IgD-negative memory B cell (primary cell): ENCODE data around the gene MAPK8IP1. TPM values are rescaled to one million over a fixed set of nuclear protein-coding genes. Genes with fewer than 3 reads are reported as not detected.
A peak's percentile ranks its signal among the peaks of the same experiment; 100 is the strongest.

ENCODE experiments used
- H3K27ac Mint-ChIP-seq, 3 donors: one replicate each; pipeline ENCODE4 v1.8.0; 2020 to 2022; ENCODE audit warnings: mild to moderate bottlenecking in 3 of 3, mixed read lengths in 3 of 3, moderate library complexity in 1 of 3
- H3K27me3 Mint-ChIP-seq: one replicate; pipeline ENCODE4 v1.8.0; 2021; ENCODE audit warnings: mixed read lengths
- H3K36me3 Mint-ChIP-seq: one replicate; pipeline ENCODE4 v1.8.0; 2020; ENCODE audit warnings: mild to moderate bottlenecking, mixed read lengths
- H3K4me1 Mint-ChIP-seq, 3 donors: one replicate each; pipeline ENCODE4 v1.8.0; 2020 to 2022; ENCODE audit warnings: mixed read lengths in 3 of 3, mild to moderate bottlenecking in 1 of 3
- H3K4me3 Mint-ChIP-seq, 4 donors: one replicate each; pipeline ENCODE4 v1.8.0; 2020 to 2022; ENCODE audit warnings: mild to moderate bottlenecking in 4 of 4, mixed read lengths in 4 of 4, moderate library complexity in 3 of 4
- H3K9me3 Mint-ChIP-seq, 3 donors: one replicate each; pipeline ENCODE4 v1.8.0; 2020 to 2021; ENCODE audit warnings: mixed read lengths in 3 of 3, mild to moderate bottlenecking in 1 of 3
- polyA plus RNA-seq: library from polyadenylated mRNA; unstranded; fragments of 300-500 nt; fragmentation: Illumina TruSeq; gene quantifications from one replicate; pipeline ENCODE4 v1.2.3, GENCODE V29; 2021

Gene MAPK8IP1
- polyA plus RNA-seq, 1 donor from 2014 or later, result 0.26 TPM

GRCh38 chr11:45928535-45929215, 43.2 kb downstream of the MAPK8IP1 start:
- Mint-ChIP-seq H3K9me3 (no peaks in the 10 kb centered on the region), H3K4me3 (peak overlapping the region in 3 of 4 donors; percentile 10 to 75 (median 36)), H3K27me3 (peaks cover 3% of the 10 kb centered on the region), H3K27ac (peak overlapping the region; percentile 57 to 95 (median 84)), H3K4me1 (peaks cover 36 to 70% (median 49%) of the 10 kb centered on the region in 3 donors), H3K36me3 (peaks cover 6% of the 10 kb centered on the region)

GRCh38 chr11:45929486-45930030, 44.1 kb downstream of the MAPK8IP1 start:
- peak overlapping the region; percentile 95 to 96 (median 96) for H3K27ac Mint-ChIP-seq
- no peaks in the 10 kb centered on the region for H3K9me3 Mint-ChIP-seq
- H3K4me1 Mint-ChIP-seq, result peaks cover 36 to 72% (median 48%) of the 10 kb centered on the region in 3 donors
- peaks cover 6% of the 10 kb centered on the region for H3K36me3 Mint-ChIP-seq
- H3K4me3 Mint-ChIP-seq, result peak overlapping the region; percentile 85 to 92 (median 88)
- peaks cover 3% of the 10 kb centered on the region for H3K27me3 Mint-ChIP-seq

GRCh38 chr11:45930031-45930794, 44.8 kb downstream of the MAPK8IP1 start:
- Mint-ChIP-seq H3K36me3 (peaks cover 6% of the 10 kb centered on the region), H3K4me1 (peaks cover 38 to 73% (median 53%) of the 10 kb centered on the region in 3 donors), H3K9me3 (no peaks in the 10 kb centered on the region), H3K4me3 (peak overlapping the region; percentile 85 to 92 (median 88)), H3K27ac (peak overlapping the region; percentile 95 to 96 (median 96)), H3K27me3 (peaks cover 3% of the 10 kb centered on the region)

- Mint-ChIP-seq H3K27me3 (peaks cover 3% of the 10 kb centered on the region), H3K9me3 (no peaks in the 10 kb centered on the region), H3K4me1 (peaks cover 46 to 81% (median 58%) of the 10 kb centered on the region in 3 donors), H3K4me3 (peak overlapping the region; percentile 85 to 92 (median 88)), H3K27ac (peak overlapping the region; percentile 95 to 96 (median 96)), H3K36me3 (peaks cover 6% of the 10 kb centered on the region)
Measured at GRCh38 chr11:45930951-45931570, 45.6 kb downstream of the MAPK8IP1 start.

GRCh38 chr11:45931739-45932138, 46.3 kb downstream of the MAPK8IP1 start:
- peak overlapping the region; percentile 85 to 92 (median 88) for H3K4me3 Mint-ChIP-seq
- H3K4me1 Mint-ChIP-seq, result peaks cover 48 to 80% (median 58%) of the 10 kb centered on the region in 3 donors
- H3K27me3 Mint-ChIP-seq, result peaks cover 3% of the 10 kb centered on the region
- no peaks in the 10 kb centered on the region for H3K9me3 Mint-ChIP-seq
- peaks cover 6% of the 10 kb centered on the region for H3K36me3 Mint-ChIP-seq
- H3K27ac Mint-ChIP-seq, result peak overlapping the region; percentile 95 to 96 (median 96)

- peaks cover 6% of the 10 kb centered on the region for H3K36me3 Mint-ChIP-seq
- H3K9me3 Mint-ChIP-seq, result no peaks in the 10 kb centered on the region
- H3K27me3 Mint-ChIP-seq, result peaks cover 3% of the 10 kb centered on the region
- H3K27ac Mint-ChIP-seq, result peak overlapping the region; percentile 46 to 96 (median 95)
- peak overlapping the region; percentile 85 to 92 (median 88) for H3K4me3 Mint-ChIP-seq
- H3K4me1 Mint-ChIP-seq, result peaks cover 51 to 81% (median 58%) of the 10 kb centered on the region in 3 donors
Measured at GRCh38 chr11:45932217-45932616, 46.8 kb downstream of the MAPK8IP1 start.

- Mint-ChIP-seq H3K4me3 (peak overlapping the region; percentile 85 to 92 (median 88)), H3K9me3 (no peaks in the 10 kb centered on the region), H3K27ac (peak overlapping the region; percentile 28 to 96 (median 90)), H3K36me3 (peaks cover 6% of the 10 kb centered on the region), H3K4me1 (peaks cover 49 to 82% (median 54%) of the 10 kb centered on the region in 3 donors), H3K27me3 (peaks cover 3% of the 10 kb centered on the region)
Measured at GRCh38 chr11:45933131-45933831, 47.8 kb downstream of the MAPK8IP1 start.

- H3K27ac Mint-ChIP-seq, result peak overlapping the region; percentile 36 to 96 (median 90)
- peak overlapping the region; percentile 85 to 92 (median 88) for H3K4me3 Mint-ChIP-seq
- peaks cover 56 to 80% (median 60%) of the 10 kb centered on the region in 3 donors for H3K4me1 Mint-ChIP-seq
- no peaks in the 10 kb centered on the region for H3K9me3 Mint-ChIP-seq
- peaks cover 3% of the 10 kb centered on the region for H3K27me3 Mint-ChIP-seq
- peaks cover 8% of the 10 kb centered on the region for H3K36me3 Mint-ChIP-seq
Measured at GRCh38 chr11:45933846-45934579, 48.6 kb downstream of the MAPK8IP1 start.

GRCh38 chr11:45934580-45935318, 49.3 kb downstream of the MAPK8IP1 start:
- Mint-ChIP-seq H3K27ac (peak overlapping the region; percentile 36 to 84 (median 78)), H3K36me3 (peaks cover 8% of the 10 kb centered on the region), H3K4me1 (peaks cover 60 to 80% (median 62%) of the 10 kb centered on the region in 3 donors), H3K4me3 (peak overlapping the region in 3 of 4 donors; percentile 81 to 92 (median 91)), H3K9me3 (no peaks in the 10 kb centered on the region), H3K27me3 (peaks cover 3% of the 10 kb centered on the region)

- H3K9me3 Mint-ChIP-seq, result no peaks in the 10 kb centered on the region
- H3K27ac Mint-ChIP-seq, result peak overlapping the region; percentile 36 to 84 (median 47)
- H3K4me1 Mint-ChIP-seq, result peaks cover 52 to 74% (median 58%) of the 10 kb centered on the region in 3 donors
- H3K27me3 Mint-ChIP-seq, result no peaks in the 10 kb centered on the region
- H3K4me3 Mint-ChIP-seq, result peak overlapping the region in 3 of 4 donors; percentile 81 to 92 (median 91)
- H3K36me3 Mint-ChIP-seq, result peaks cover 6% of the 10 kb centered on the region
Measured at GRCh38 chr11:45935349-45936064, 50.1 kb downstream of the MAPK8IP1 start.

GRCh38 chr11:45936511-45937054, 51.1 kb downstream of the MAPK8IP1 start:
- Mint-ChIP-seq H3K27me3 (no peaks in the 10 kb centered on the region), H3K9me3 (no peaks in the 10 kb centered on the region), H3K27ac (peak overlapping the region in 1 of 3 donors; percentile 28), H3K4me3 (peak overlapping the region in 2 of 4 donors; percentile 22 to 38), H3K4me1 (peaks cover 43 to 63% (median 49%) of the 10 kb centered on the region in 3 donors), H3K36me3 (peaks cover 4% of the 10 kb centered on the region)

GRCh38 chr11:45937916-45938315, 52.5 kb downstream of the MAPK8IP1 start:
- Mint-ChIP-seq H3K27ac (peak overlapping the region in 2 of 3 donors; percentile 80 to 92), H3K4me1 (peaks cover 40 to 50% (median 40%) of the 10 kb centered on the region in 3 donors), H3K9me3 (no peaks in the 10 kb centered on the region), H3K36me3 (peaks cover 2% of the 10 kb centered on the region), H3K4me3 (peak overlapping the region; percentile 49 to 91 (median 84)), H3K27me3 (no peaks in the 10 kb centered on the region)
